ENCODE data around the gene SDCBP2. TPM values are rescaled to one million over a fixed set of nuclear protein-coding genes. Genes with fewer than 3 reads are reported as not detected.
"Not testable (repeated sequence)": the region's sequence is repeated elsewhere in the genome, so short reads cannot be mapped to it uniquely, and the experiment has no call there.

Gene SDCBP2
- polyA plus RNA-seq, 1 donor (not counting 4 experiments of a cell fraction or from before 2014, with no cell fraction given): 36.0 TPM

- Histone ChIP-seq H3K9me3 (ENCODE audit: control insufficient read depth, low read depth, low read length) (no peaks in the 10 kb centered on the region), H3K27ac (ENCODE audit: control insufficient read depth, insufficient read depth, low read length) (no peak overlapping the region), H3K27me3 (ENCODE audit: control insufficient read depth, extremely low read depth, insufficient read depth, low read length) (no peaks in the 10 kb centered on the region), H3K9ac (ENCODE audit: control insufficient read depth, extremely low read depth, insufficient read depth, low read length) (no peak overlapping the region), H4K20me1 (ENCODE audit: control insufficient read depth, extremely low read depth, insufficient read depth, low read length) (no peaks in the 10 kb centered on the region), H3K4me1 (ENCODE audit: control insufficient read depth, extremely low read depth, insufficient read depth, low read length) (no peaks in the 10 kb centered on the region), H3K9me1 (ENCODE audit: control insufficient read depth, extremely low read depth, insufficient read depth, low read length) (no peaks in the 10 kb centered on the region), H3K4me2 (ENCODE audit: control insufficient read depth, extremely low read depth, insufficient read depth, low read depth, low read length) (no peak overlapping the region), H3K4me3 (ENCODE audit: control insufficient read depth in 2 of 3, extremely low read depth in 1 of 3, insufficient read depth in 2 of 3, low read depth in 1 of 3, low read length in 3 of 3) (no peak overlapping the region), H3K79me2 (ENCODE audit: control insufficient read depth, insufficient read depth, low read length) (no peaks in the 10 kb centered on the region), H2AFZ (ENCODE audit: control insufficient read depth, low read length) (no peak overlapping the region), H3K36me3 (ENCODE audit: control insufficient read depth in 2 of 2, extremely low read depth in 1 of 2, insufficient read depth in 2 of 2, low read length in 2 of 2) (no peaks in the 10 kb centered on the region)
- FAIRE-seq (no peak), DNase-seq (ENCODE audit: low read depth, low spot score) (no peak)
- TF ChIP-seq, protein P1, sequence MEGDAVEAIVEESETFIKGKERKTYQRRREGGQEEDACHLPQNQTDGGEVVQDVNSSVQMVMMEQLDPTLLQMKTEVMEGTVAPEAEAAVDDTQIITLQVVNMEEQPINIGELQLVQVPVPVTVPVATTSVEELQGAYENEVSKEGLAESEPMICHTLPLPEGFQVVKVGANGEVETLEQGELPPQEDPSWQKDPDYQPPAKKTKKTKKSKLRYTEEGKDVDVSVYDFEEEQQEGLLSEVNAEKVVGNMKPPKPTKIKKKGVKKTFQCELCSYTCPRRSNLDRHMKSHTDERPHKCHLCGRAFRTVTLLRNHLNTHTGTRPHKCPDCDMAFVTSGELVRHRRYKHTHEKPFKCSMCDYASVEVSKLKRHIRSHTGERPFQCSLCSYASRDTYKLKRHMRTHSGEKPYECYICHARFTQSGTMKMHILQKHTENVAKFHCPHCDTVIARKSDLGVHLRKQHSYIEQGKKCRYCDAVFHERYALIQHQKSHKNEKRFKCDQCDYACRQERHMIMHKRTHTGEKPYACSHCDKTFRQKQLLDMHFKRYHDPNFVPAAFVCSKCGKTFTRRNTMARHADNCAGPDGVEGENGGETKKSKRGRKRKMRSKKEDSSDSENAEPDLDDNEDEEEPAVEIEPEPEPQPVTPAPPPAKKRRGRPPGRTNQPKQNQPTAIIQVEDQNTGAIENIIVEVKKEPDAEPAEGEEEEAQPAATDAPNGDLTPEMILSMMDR (optimal IDR thresholded peaks at IDR 0.05 in 1 of 3, IDR thresholded peaks at IDR 0.05 in 1 of 3, conservative IDR thresholded peaks at IDR 0.05 in 1 of 3; ENCODE audit: extremely low read depth in 1 of 3, insufficient read depth in 2 of 3, low read length in 3 of 3): no peak
- TF ChIP-seq EZH2 (IDR thresholded peaks at IDR 0.05; ENCODE audit: low read length): no peak
- dilution Hi-C loops (cut with MboI; ENCODE audit: extremely low pct_ligation_motif_present, low sequenced_read_pairs): no loop called here
Measured at GRCh38 chr20:1345030-1345755, 16.3 kb upstream of the SDCBP2 start.

DNA sequence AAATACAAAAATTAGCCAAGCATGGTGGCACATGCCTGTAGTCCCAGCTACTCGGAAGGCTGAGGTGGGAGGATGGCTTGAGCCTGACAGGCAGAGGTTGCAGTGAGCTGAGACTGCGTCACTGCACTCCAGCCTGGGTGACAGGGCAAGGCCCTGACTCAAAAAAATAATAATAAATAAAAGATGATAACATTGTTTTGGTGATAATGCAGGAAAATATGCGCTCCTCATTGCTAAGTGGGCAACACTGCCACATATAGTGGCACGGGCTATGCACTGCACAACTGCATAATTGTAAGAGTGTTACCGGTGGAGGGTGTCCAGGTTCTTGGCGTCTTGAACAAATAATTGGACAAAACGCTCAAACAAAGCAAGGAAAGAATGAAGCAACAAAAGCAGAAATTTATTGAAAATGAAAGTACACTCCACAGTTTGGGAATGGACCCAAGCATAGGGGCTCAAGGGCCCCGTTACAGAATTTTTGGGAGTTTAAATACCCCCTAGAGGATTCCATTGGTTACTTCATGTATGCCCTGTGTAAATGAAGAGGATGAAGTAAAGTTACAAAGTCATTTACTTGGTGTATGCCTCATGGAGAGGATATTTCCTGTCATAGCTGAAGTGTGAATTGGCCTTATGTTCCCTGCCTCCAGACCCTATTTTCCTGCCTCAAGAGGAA is 14.6 kb upstream of the SDCBP2 start:
- H3K27me3 ChIP-seq (ENCODE audit: control insufficient read depth, extremely low read depth, insufficient read depth, low read length); H3K9me3 ChIP-seq (ENCODE audit: control insufficient read depth, low read depth, low read length); H3K4me1 ChIP-seq (ENCODE audit: control insufficient read depth, extremely low read depth, insufficient read depth, low read length); H3K4me3 ChIP-seq (ENCODE audit: control insufficient read depth in 2 of 3, extremely low read depth in 1 of 3, insufficient read depth in 2 of 3, low read depth in 1 of 3, low read length in 3 of 3); H3K9ac ChIP-seq (ENCODE audit: control insufficient read depth, extremely low read depth, insufficient read depth, low read length); FAIRE-seq; H3K79me2 ChIP-seq (ENCODE audit: control insufficient read depth, insufficient read depth, low read length); H2AFZ ChIP-seq (ENCODE audit: control insufficient read depth, low read length); H3K4me2 ChIP-seq (ENCODE audit: control insufficient read depth, extremely low read depth, insufficient read depth, low read depth, low read length); DNase-seq (ENCODE audit: low read depth, low spot score); H3K9me1 ChIP-seq (ENCODE audit: control insufficient read depth, extremely low read depth, insufficient read depth, low read length); H3K36me3 ChIP-seq (ENCODE audit: control insufficient read depth in 2 of 2, extremely low read depth in 1 of 2, insufficient read depth in 2 of 2, low read length in 2 of 2); H4K20me1 ChIP-seq (ENCODE audit: control insufficient read depth, extremely low read depth, insufficient read depth, low read length); dilution Hi-C loops (cut with MboI; ENCODE audit: extremely low pct_ligation_motif_present, low sequenced_read_pairs); H3K27ac ChIP-seq (ENCODE audit: control insufficient read depth, insufficient read depth, low read length): not testable (repeated sequence)

Measured in keratinocyte (primary cell).